Spleen (tissue), 11 donors: ENCODE results near the gene GABARAP. TPM values are rescaled to one million over a fixed set of nuclear protein-coding genes. Genes with fewer than 3 reads are reported as not detected.

Source experiments
- DNase-seq: peaks from one replicate; pipeline ENCODE4 v3.0.0-alpha.2; 2020
- H3K27ac ChIP-seq, 8 donors: fragments of 200-600 bp; sonication (generic) in 7 of 8; 1 replicate in 4 of 8; 2 replicates in 4 of 8; pipeline versions ENCODE4 v1.5.0 to v1.8.0; 2016 to 2021; ENCODE audit warnings: inconsistent platforms in 4 of 8, mild to moderate bottlenecking in 4 of 8, moderate library complexity in 1 of 8
- H3K27me3 ChIP-seq, 7 donors: fragments of 200-600 bp; sonication (generic) in 6 of 7; replicated peaks in 1 of 7; 1 replicate in 4 of 7; 2 replicates in 3 of 7; pipeline versions ENCODE4 v1.5.0 to v1.8.0; 2016 to 2021; ENCODE audit warnings: inconsistent platforms in 3 of 7, mild to moderate bottlenecking in 1 of 7
- H3K36me3 ChIP-seq, 6 donors: fragments of 200-600 bp; sonication (generic) in 5 of 6; 1 replicate in 4 of 6; 2 replicates in 2 of 6; pipeline versions ENCODE4 v1.5.0 to v1.8.0; 2016 to 2021; ENCODE audit warnings: inconsistent platforms in 2 of 6
- H3K4me1 ChIP-seq, 6 donors: fragments of 200-600 bp; sonication (generic) in 5 of 6; 1 replicate in 3 of 6; 2 replicates in 3 of 6; pipeline versions ENCODE4 v1.5.0 to v1.8.0; 2016 to 2021; ENCODE audit warnings: inconsistent platforms in 3 of 6
- H3K4me3 ChIP-seq, 8 donors: fragments of 200-600 bp; sonication (generic) in 7 of 8; 1 replicate in 4 of 8; 2 replicates in 4 of 8; pipeline versions ENCODE4 v1.5.0 to v1.8.0; 2016 to 2021; ENCODE audit warnings: inconsistent platforms in 4 of 8, mild to moderate bottlenecking in 4 of 8, moderate library complexity in 2 of 8
- H3K9me3 ChIP-seq, 8 donors: fragments of 200-600 bp; sonication (generic) in 7 of 8; 1 replicate in 4 of 8; 2 replicates in 4 of 8; pipeline versions ENCODE4 v1.5.0 to v1.8.0; 2016 to 2021; ENCODE audit warnings: inconsistent platforms in 4 of 8
- CTCF ChIP-seq, 11 experiments: fragments of 200-600 bp in 7 of 11; fragments of 450-650 bp in 4 of 11; sonication (generic) in 4 of 11; IDR thresholded peaks in 8 of 11; conservative IDR thresholded peaks in 3 of 11; 1 replicate in 7 of 11; 2 replicates in 4 of 11; pipeline versions ENCODE4 v1.4.0 to v1.8.0; 2016 to 2021; ENCODE audit warnings: antibody characterized with exemption in 11 of 11, inconsistent platforms in 4 of 11, mild to moderate bottlenecking in 1 of 11
- POLR2A ChIP-seq, 3 donors: fragments of 450-650 bp; IDR thresholded peaks; one replicate each; pipeline ENCODE4 v1.5.1; 2017; ENCODE audit warnings: antibody characterized with exemption in 3 of 3, mild to moderate bottlenecking in 1 of 3
- POLR2AphosphoS5 ChIP-seq, 3 donors: sonication (generic); formaldehyde crosslinking; IDR thresholded peaks; one replicate each; pipeline ENCODE4 v1.5.1; 2017; ENCODE audit warnings: antibody characterized with exemption in 3 of 3
- WGBS, 5 donors: extraction: QIAGEN DNeasy Blood & Tissue Kit in 3 of 5; methylation state at CpG; one replicate each; pipeline versions ENCODE4 v1.1.5 to v1.1.7; 2013 to 2018; 5-methylcytosine and 5-hydroxymethylcytosine counted together
- intact Hi-C: fragments of 100-400 bp; cut with DNase I; formaldehyde crosslinking; loops from one replicate; pipeline ENCODE4 v1.15.0; 2023; ENCODE audit warnings: low total_unique reads
- polyA plus RNA-seq, 3 donors: library from polyadenylated mRNA; stranded (reverse); fragments of 200-250 nt; gene quantifications; one replicate each; pipeline ENCODE4 v1.2.1, GENCODE V29; 2013
- total RNA-seq, 7 donors: library from RNA; depleted of rRNA in 3 of 7; stranded (reverse); fragments of >200 nt in 3 of 7; fragmentation: NEBNext Ultra II Directional in 4 of 7; extraction: Animal tissue kit (Norgen Biotek cat#: 25700) in 4 of 7; gene quantifications; one replicate each; pipeline versions ENCODE4 v1.1.0 to v1.2.1, GENCODE V29; 2016 to 2021
- donor health status: healthy with polysubstance abuse.
- donor health status: DM: no; HTN: no; CAD: no; lungs with moderate emphysema.
- donor health status: DM: no; HTN: no; CAD: no.
- donor health status: Bipolar disorder and iron deficiency.
- donor health status: healthy.
- donor health status: DM: no; HTN: no; CAD: no.
- donor health status: DM: yes; HTN: yes; CAD: no.

The GABARAP gene
- total and polyA plus RNA-seq, 10 donors: 222 to 855 (median 489) TPM

- H3K9me3 ChIP-seq: no peaks in the 10 kb centered on the region
- no peak for DNase-seq
- no peaks in the 10 kb centered on the region for H3K27me3 ChIP-seq
- H3K4me3 ChIP-seq: peak overlapping the region in 7 of 8 donors; percentile 20 to 87 (median 40)
- TF ChIP-seq CTCF (IDR thresholded peaks at IDR 0.05 in 8 of 11, conservative IDR thresholded peaks at IDR 0.05 in 3 of 11) (no peak), POLR2AphosphoS5 (IDR thresholded peaks at IDR 0.05) (no peak), POLR2A (IDR thresholded peaks at IDR 0.05) (no peak)
- peaks cover 0 to 7% (median 0%) of the 10 kb centered on the region in 6 donors for H3K36me3 ChIP-seq
- peak overlapping the region in 7 of 8 donors; percentile 61 to 99 (median 73) for H3K27ac ChIP-seq
- 22 to 28% (median 24%) methylated on average over 7 of the region's 7 CpGs for WGBS, 5 donors
- intact Hi-C loops: no loop called here
- peaks cover 45 to 85% (median 74%) of the 10 kb centered on the region in 6 donors for H3K4me1 ChIP-seq
Measured at GRCh38 chr17:7216242-7217112, 25.8 kb downstream of the GABARAP start.

- peak overlapping the region in 5 of 8 donors; percentile 32 to 87 (median 41) for H3K4me3 ChIP-seq
- peaks cover 40 to 77% (median 66%) of the 10 kb centered on the region in 6 donors for H3K4me1 ChIP-seq
- DNase-seq: no peak
- TF ChIP-seq CTCF (IDR thresholded peaks at IDR 0.05 in 8 of 11, conservative IDR thresholded peaks at IDR 0.05 in 3 of 11) (no peak), POLR2A (IDR thresholded peaks at IDR 0.05) (no peak), POLR2AphosphoS5 (IDR thresholded peaks at IDR 0.05) (no peak)
- no peaks in the 10 kb centered on the region for H3K27me3 ChIP-seq
- no peaks in the 10 kb centered on the region for H3K9me3 ChIP-seq
- WGBS, 5 donors: 15 to 29% (median 21%) methylated on average over 6 to 10 of the region's 10 CpGs
- peak overlapping the region in 7 of 8 donors; percentile 15 to 99 (median 79) for H3K27ac ChIP-seq
- intact Hi-C loops: no loop called here
- H3K36me3 ChIP-seq: no peaks in the 10 kb centered on the region
Measured at GRCh38 chr17:7215652-7216180, 26.5 kb downstream of the GABARAP start.

GRCh38 chr17:7215136-7215638 is 27.1 kb downstream of the GABARAP start:
- peak overlapping the region in 6 of 8 donors; percentile 60 to 87 (median 62) for H3K4me3 ChIP-seq
- H3K27ac ChIP-seq: peak overlapping the region in 7 of 8 donors; percentile 32 to 99 (median 79)
- no peaks in the 10 kb centered on the region for H3K9me3 ChIP-seq
- no peak for DNase-seq
- intact Hi-C loops: no loop called here
- peaks cover 34 to 73% (median 61%) of the 10 kb centered on the region in 6 donors for H3K4me1 ChIP-seq
- TF ChIP-seq CTCF (IDR thresholded peaks at IDR 0.05 in 8 of 11, conservative IDR thresholded peaks at IDR 0.05 in 3 of 11) (peak in 2 of 11 experiments; percentile 2 to 4), POLR2AphosphoS5 (IDR thresholded peaks at IDR 0.05) (no peak)
- 27 to 38% (median 30%) methylated on average over 8 to 9 of the region's 9 CpGs for WGBS, 5 donors
- no peaks in the 10 kb centered on the region for H3K27me3 ChIP-seq
- H3K36me3 ChIP-seq: no peaks in the 10 kb centered on the region
